HG03045 (cell line): ENCODE data around the gene R3HDM4.
"Not testable (repeated sequence)": the region's sequence is repeated elsewhere in the genome, so short reads cannot be mapped to it uniquely, and the experiment has no call there.

Experiments
- ATAC-seq: cut with Tn5 transposase; IDR thresholded peaks from one replicate; pipeline ENCODE4 v1.9.1; 2021; ENCODE audit warnings: mild to moderate bottlenecking, moderate library complexity; ENCODE audit not compliant: unreplicated experiment

The R3HDM4 gene

GRCh38 chr19:878751-879561, 34.1 kb downstream of the R3HDM4 start:
- ATAC-seq, result not testable (repeated sequence)

GRCh38 chr19:877992-878660, 34.9 kb downstream of the R3HDM4 start:
- not testable (repeated sequence) for ATAC-seq

- no peak for ATAC-seq
These were observed 36.2 kb downstream of the R3HDM4 start for GRCh38 chr19:876780-877314.

GRCh38 chr19:876089-876488, 36.9 kb downstream of the R3HDM4 start:
- no peak for ATAC-seq

GRCh38 chr19:875265-875879, 37.6 kb downstream of the R3HDM4 start:
- ATAC-seq, result no peak

- ATAC-seq, result no peak
These were observed 39.4 kb downstream of the R3HDM4 start for GRCh38 chr19:873561-874041.

GRCh38 chr19:873084-873483, 39.9 kb downstream of the R3HDM4 start:
- no peak for ATAC-seq

GRCh38 chr19:872266-872951, 40.6 kb downstream of the R3HDM4 start:
- ATAC-seq, result no peak

- no peak for ATAC-seq
These were observed 41.4 kb downstream of the R3HDM4 start for GRCh38 chr19:871446-872265.

GRCh38 chr19:870963-871401, 42.0 kb downstream of the R3HDM4 start:
- no peak for ATAC-seq

- ATAC-seq, result no peak
These were observed 42.7 kb downstream of the R3HDM4 start for GRCh38 chr19:870314-870713.

GRCh38 chr19:869245-870177, 43.5 kb downstream of the R3HDM4 start:
- ATAC-seq, result no peak

- no peak for ATAC-seq
These were observed 44.4 kb downstream of the R3HDM4 start for GRCh38 chr19:868458-869244.

GRCh38 chr19:867855-868457, 45.1 kb downstream of the R3HDM4 start:
- no peak for ATAC-seq

GRCh38 chr19:867301-867793, 45.7 kb downstream of the R3HDM4 start:
- no peak for ATAC-seq

- no peak for ATAC-seq
These were observed 46.2 kb downstream of the R3HDM4 start for GRCh38 chr19:866769-867300.

GRCh38 chr19:863315-863620, 49.8 kb downstream of the R3HDM4 start:
- ATAC-seq, result no peak
